KOPT-K1 (cell line): ENCODE results near the gene POLR2L.

Experiments
- H3K27ac ChIP-seq: fragments of 200-600 bp; sonication (generic); 2 replicates; pipeline ENCODE4 v1.5.1; 2016; ENCODE audit warnings: antibody characterized with exemption, mild to moderate bottlenecking, low read depth, low read length; ENCODE audit not compliant: poor library complexity, severe bottlenecking
- H3K36me3 ChIP-seq: fragments of 200-600 bp; sonication (generic); 2 replicates; pipeline ENCODE4 v1.5.1; 2017; ENCODE audit warnings: antibody characterized with exemption, mild to moderate bottlenecking, low read length, moderate library complexity; ENCODE audit not compliant: insufficient read depth
- H3K9me3 ChIP-seq: fragments of 200-600 bp; sonication (generic); 2 replicates; pipeline ENCODE4 v1.5.1; 2017; ENCODE audit warnings: antibody characterized with exemption, low read length, mild to moderate bottlenecking; ENCODE audit not compliant: insufficient read depth, poor library complexity, severe bottlenecking

The POLR2L gene

GRCh38 chr11:863023-863909, 20.9 kb upstream of the POLR2L start:
- Histone ChIP-seq H3K9me3 (no peaks in the 10 kb centered on the region), H3K36me3 (peaks cover 22% of the 10 kb centered on the region; the same call in 1 of the 2 replicates), H3K27ac (no peak overlapping the region)

DNA sequence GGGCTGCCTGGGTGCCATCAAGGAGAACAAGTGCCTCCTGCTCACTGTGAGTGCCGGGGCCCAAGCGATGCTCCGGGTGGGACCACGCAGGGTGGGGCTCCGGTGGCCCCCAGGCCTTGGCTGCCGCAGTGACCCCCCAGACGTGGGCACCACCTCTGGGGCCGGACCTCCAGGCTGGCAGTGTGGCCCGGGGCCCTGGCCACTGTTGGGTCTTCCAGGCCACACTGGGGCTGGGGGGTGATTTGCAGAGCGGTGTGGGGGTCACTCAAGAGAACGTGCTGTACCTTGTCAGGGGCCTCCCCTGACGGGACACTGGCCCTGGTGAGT, 20.3 kb upstream of the POLR2L start:
- Histone ChIP-seq H3K27ac (no peak overlapping the region), H3K9me3 (no peaks in the 10 kb centered on the region), H3K36me3 (peaks cover 18% of the 10 kb centered on the region; the same call in 1 of the 2 replicates)

DNA sequence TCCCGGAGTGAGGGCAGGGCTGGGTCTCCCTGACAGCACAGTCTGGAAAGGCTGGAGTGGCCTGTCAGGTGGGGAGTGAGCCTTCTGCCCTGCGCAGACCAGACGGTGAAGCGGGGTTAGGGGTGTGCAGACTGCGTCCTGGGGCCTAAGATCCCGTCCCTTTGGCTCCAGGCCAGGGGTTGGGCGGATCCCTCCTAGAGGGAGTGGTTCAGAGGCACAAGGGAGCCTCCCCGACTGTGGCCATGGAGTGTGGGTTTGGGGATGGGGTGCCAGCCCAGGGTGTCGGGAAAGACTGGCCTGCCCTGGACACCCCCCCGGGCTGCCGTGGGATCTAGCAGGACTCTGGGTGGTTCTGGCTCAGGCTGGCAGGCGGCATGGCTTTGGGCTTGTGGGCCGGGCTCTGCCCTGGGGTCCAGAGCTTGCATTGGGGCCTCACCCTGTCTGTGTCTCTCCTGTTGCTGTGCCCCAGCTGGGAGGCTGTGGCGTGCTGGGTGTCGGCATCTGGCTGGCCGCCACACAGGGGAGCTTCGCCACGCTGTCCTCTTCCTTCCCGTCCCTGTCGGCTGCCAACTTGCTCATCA, 19.8 kb upstream of the POLR2L start:
- Histone ChIP-seq H3K9me3 (no peaks in the 10 kb centered on the region), H3K36me3 (peaks cover 15% of the 10 kb centered on the region; the same call in 1 of the 2 replicates), H3K27ac (no peak overlapping the region)

- no peaks in the 10 kb centered on the region for H3K9me3 ChIP-seq
- H3K27ac ChIP-seq, result no peak overlapping the region
- H3K36me3 ChIP-seq, result peaks cover 5% of the 10 kb centered on the region; the same call in 1 of the 2 replicates
Measured at GRCh38 chr11:861105-861479, 18.8 kb upstream of the POLR2L start.

DNA sequence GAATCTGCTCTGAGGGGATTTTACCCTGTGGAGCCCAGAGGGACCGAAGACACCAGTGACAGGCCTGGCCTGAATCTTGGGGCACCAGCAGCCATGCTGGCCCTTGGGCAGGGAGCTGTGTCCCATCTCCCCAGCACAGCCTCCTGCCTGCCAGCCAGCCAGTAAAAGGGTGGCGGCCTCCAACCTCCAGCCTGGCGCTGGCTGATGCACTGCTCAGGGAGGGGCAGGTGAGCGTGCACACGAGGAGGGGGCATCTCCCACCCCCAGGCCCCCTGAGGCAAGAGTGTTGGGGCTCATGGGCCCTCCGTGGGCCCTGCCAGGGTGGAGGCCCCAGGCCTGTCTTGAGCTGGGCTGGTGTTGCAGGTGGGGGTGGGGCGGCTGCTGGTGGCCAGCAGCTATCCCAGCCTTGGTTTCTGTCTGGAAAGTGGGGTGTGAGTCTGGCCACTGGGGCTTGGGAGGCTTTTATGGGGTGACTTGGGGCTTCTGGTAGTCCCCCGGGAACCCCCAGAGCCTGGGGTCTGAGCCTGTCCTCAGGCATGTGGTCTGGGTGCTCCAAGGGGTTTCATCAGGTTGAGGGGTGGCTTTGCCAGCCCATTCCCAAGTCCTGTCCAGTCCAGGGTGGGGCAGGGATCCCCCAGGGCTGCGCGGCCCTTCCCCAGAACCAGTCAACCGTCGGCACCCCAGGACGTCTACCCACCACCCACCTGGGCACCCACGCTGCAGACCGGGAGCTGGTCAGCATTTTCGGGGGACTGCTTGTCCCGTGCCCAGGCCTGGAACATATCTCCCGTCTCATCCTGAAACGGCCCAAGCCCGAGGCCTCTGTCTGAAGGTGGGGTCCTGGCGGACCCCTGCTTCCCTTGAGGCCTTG, 18.1 kb upstream of the POLR2L start:
- Histone ChIP-seq H3K36me3 (no peaks in the 10 kb centered on the region), H3K9me3 (no peaks in the 10 kb centered on the region), H3K27ac (no peak overlapping the region)

DNA sequence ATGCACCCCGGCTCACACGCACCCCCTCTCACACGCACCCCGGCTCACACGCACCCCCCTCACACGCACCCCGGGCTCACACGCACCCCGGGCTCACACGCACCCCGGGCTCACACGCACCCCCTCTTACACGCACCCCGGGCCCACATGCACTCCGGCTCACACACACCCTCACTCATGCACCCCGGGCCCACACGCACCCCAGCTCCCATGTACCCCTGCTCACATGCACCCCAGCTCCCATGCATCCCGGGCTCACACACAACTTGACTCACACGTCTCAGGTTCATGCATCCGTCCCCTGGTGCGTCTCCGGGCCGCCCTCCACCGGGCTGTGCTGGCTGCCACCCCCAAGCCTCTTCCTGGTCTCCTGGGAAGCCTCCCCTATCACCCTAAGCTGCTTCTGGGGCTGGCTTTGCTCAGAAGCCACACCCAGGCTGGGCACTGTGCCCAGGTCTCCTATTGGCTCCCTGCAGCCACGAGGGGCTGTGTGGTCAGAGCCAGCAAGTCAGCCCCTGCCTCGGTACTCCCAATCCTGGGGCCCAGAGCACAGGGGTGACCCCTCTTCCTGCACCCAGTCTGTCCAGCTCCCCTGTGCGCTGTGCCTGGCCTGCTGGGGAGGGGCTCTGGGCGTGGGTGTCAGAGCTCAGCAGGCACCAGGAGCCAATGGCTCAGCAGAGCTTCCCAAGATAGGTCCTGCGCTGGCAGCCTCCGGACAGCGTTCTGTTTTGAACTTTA, 17.2 kb upstream of the POLR2L start:
- Histone ChIP-seq H3K27ac (no peak overlapping the region), H3K36me3 (no peaks in the 10 kb centered on the region), H3K9me3 (no peaks in the 10 kb centered on the region)

DNA sequence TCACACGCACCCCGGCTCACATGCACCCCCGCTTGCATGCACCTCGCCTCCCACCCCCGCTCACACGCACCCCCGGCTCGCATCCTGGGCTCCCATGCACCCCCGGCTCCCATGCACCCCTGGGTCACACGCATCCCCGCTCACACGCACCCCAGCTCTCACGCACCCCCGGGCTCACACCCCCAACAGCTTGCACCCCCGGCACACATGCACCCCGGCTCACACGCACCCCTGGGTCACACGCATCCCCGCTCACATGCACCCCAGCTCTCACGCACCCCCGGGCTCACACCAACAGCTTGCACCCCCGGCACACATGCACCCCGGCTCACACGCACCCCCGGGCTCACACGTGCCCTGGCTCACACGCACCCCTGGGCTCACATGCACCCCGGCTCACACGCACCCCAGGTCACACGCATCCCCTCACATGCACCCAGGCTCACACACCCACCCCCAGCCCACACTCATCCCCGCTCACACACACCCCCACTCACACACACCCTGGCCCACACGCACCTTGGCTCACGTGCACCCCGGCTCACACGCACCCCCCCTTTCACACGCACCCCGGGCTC, 16.5 kb upstream of the POLR2L start:
- Histone ChIP-seq H3K9me3 (no peaks in the 10 kb centered on the region), H3K36me3 (no peaks in the 10 kb centered on the region), H3K27ac (no peak overlapping the region)

DNA sequence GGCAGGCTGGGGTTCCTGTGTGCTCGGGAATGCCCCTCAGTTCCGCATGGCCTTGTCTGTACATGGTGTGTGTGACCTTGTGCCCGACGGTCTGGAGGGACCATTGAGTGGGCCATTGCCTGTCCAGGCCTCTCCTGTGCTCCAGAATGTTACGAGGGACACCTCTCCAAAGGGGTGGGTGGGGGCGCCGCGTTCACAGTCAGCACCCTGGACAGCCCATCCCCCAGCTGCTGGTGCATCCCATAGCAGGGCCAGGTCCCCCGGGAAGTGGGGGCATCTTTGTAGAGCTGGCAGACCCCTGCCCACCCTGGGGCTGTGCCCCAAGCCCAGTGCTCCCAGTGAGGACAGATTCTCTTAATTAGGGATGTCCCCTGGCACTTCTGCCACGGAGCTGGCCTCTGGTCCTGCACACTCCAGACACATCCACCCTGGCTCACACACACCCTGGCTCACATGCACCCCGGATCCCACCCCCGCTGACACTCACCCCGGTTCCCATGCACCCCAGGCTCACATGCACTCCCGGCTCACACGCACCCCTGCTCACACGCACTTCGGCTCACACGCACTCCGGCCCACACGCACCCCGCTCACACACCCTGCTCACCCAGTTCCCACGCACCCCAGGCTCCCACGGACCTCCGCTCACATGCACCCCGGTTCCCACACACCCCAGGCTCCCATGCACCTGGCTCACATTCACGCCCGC, 15.9 kb upstream of the POLR2L start:
- Histone ChIP-seq H3K27ac (no peak overlapping the region), H3K36me3 (no peaks in the 10 kb centered on the region), H3K9me3 (no peaks in the 10 kb centered on the region)

GRCh38 chr11:856397-856796, 14.1 kb upstream of the POLR2L start:
- no peak overlapping the region for H3K27ac ChIP-seq
- H3K9me3 ChIP-seq, result no peaks in the 10 kb centered on the region
- H3K36me3 ChIP-seq, result no peaks in the 10 kb centered on the region

GRCh38 chr11:855796-856195, 13.5 kb upstream of the POLR2L start:
- Histone ChIP-seq H3K9me3 (no peaks in the 10 kb centered on the region), H3K36me3 (no peaks in the 10 kb centered on the region)

GRCh38 chr11:855330-855674, 13.0 kb upstream of the POLR2L start:
- Histone ChIP-seq H3K9me3 (no peaks in the 10 kb centered on the region), H3K27ac (no peak overlapping the region), H3K36me3 (no peaks in the 10 kb centered on the region)

More at GRCh38 chr11:855796-856195, 13.5 kb upstream of the POLR2L start:
- no peak overlapping the region for H3K27ac ChIP-seq

DNA sequence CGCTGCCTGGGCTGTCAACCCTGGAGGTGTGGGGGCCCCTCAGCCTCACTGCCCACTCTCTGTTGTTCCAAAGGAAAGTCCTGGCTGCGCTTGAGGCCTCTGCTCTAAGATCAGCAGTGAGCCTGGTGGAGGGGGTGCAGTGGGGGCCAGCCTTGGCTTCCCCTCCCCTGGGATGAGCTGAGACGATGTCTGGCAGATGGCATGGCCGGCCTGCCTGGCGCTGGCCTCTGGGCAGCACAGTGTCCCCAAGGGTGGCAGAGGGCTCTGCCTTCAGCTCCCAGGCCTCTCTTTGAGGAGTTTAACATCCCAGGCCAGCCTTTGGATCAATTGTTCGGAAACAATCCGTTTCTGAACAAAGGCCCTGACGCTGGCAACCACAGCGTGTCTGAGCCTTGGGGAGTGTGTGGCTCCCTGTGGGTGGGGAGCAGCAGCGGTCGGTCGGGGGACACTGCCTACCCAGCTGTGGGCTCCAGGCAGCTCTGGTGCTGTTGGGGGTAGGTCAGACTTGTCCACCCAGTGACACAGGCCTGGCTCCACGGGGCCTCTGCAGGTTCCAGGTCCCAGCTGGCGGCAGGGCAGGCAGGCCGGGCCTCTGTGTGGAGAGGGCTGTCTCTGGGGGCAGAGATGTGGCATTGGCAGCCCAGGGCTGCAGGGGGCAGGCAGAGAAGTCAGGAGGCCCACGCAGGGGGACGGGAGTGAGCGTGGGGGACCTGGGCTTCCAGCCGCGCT, 12.4 kb upstream of the POLR2L start:
- no peaks in the 10 kb centered on the region for H3K9me3 ChIP-seq
- H3K27ac ChIP-seq, result no peak overlapping the region
- no peaks in the 10 kb centered on the region for H3K36me3 ChIP-seq

- Histone ChIP-seq H3K36me3 (no peaks in the 10 kb centered on the region), H3K27ac (no peak overlapping the region)
Measured at GRCh38 chr11:853682-854448, 11.5 kb upstream of the POLR2L start.

More at GRCh38 chr11:853682-854448, 11.5 kb upstream of the POLR2L start:
- no peaks in the 10 kb centered on the region for H3K9me3 ChIP-seq
